Activated T-helper 17 cell treated with anti-CD3 and anti-CD28 coated beads, Interleukin-2, amount 50 U/mL, for 72 hours (primary cell): ENCODE data around the gene PIP5KL1. TPM values are rescaled to one million over a fixed set of nuclear protein-coding genes. Genes with fewer than 3 reads are reported as not detected.

Experiments used
- ATAC-seq: fragments of 150-1000 bp; cut with Tn5 transposase; replicated peaks from 2 replicates; pipeline ENCODE4 v1.10.0; 2021; ENCODE audit warnings: mild to moderate bottlenecking, moderate library complexity
- H3K27ac Mint-ChIP-seq: one replicate; pipeline ENCODE4 v1.8.0; 2022; ENCODE audit warnings: mixed read lengths
- H3K27me3 Mint-ChIP-seq: one replicate; pipeline ENCODE4 v1.8.0; 2022; ENCODE audit warnings: mixed read lengths
- H3K36me3 Mint-ChIP-seq: one replicate; pipeline ENCODE4 v1.8.0; 2022; ENCODE audit warnings: low read depth, mild to moderate bottlenecking, mixed read lengths
- H3K4me1 Mint-ChIP-seq: one replicate; pipeline ENCODE4 v1.8.0; 2022; ENCODE audit warnings: mixed read lengths
- H3K4me3 Mint-ChIP-seq: one replicate; pipeline ENCODE4 v1.8.0; 2022; ENCODE audit warnings: mild to moderate bottlenecking, mixed read lengths
- H3K9me3 Mint-ChIP-seq: one replicate; pipeline ENCODE4 v1.8.0; 2022; ENCODE audit warnings: mixed read lengths
- total RNA-seq, 2 donors: library from RNA; stranded (reverse); gene quantifications; one replicate each; pipeline ENCODE4 v1.2.3, GENCODE V29; 2022

PIP5KL1 gene
- total RNA-seq, 2 donors from 2014 or later, result 2.6 to 3.7 TPM

GRCh38 chr9:127937056-127937387, 6.4 kb upstream of the PIP5KL1 start:
- Mint-ChIP-seq H3K4me1 (peaks cover 33% of the 10 kb centered on the region), H3K4me3 (peak overlapping the region; percentile 91), H3K27ac (peak overlapping the region; percentile 92), H3K36me3 (peaks cover 54% of the 10 kb centered on the region), H3K27me3 (no peaks in the 10 kb centered on the region), H3K9me3 (no peaks in the 10 kb centered on the region)
- no peak for ATAC-seq

DNA sequence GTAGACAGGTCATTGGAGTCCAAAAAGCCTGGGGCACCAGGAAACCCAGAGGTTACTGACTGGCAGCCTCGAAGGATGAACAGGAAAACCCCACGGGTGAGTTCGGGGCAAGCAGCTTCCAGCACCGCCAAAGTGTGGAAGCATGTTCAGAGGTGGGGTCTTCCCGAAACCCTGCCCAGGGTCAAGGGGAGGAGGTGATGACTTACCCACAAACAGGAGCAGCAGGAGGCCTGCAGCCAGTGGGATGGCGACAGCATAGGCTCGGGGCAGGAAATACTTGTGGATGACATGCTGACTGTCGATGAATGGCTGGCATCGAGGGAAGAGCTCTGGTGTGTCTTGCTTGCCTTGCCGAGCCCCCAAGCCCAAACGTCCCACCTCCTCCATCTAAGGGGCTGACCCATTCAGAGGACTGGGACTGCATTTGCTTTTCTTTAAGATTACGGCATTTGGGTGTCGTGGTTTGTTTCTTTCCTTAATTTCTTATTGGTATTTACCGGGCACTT, 5.8 kb upstream of the PIP5KL1 start:
- Mint-ChIP-seq H3K36me3 (peaks cover 54% of the 10 kb centered on the region), H3K27me3 (no peaks in the 10 kb centered on the region), H3K4me3 (peak overlapping the region; percentile 91), H3K4me1 (peaks cover 35% of the 10 kb centered on the region), H3K27ac (peak overlapping the region; percentile 92), H3K9me3 (no peaks in the 10 kb centered on the region)
- ATAC-seq, result no peak

- Mint-ChIP-seq H3K36me3 (peaks cover 50% of the 10 kb centered on the region), H3K27me3 (no peaks in the 10 kb centered on the region), H3K9me3 (no peaks in the 10 kb centered on the region), H3K27ac (peak overlapping the region; percentile 92), H3K4me3 (peak overlapping the region; percentile 91), H3K4me1 (peaks cover 38% of the 10 kb centered on the region)
- ATAC-seq, result peak; percentile 20
Observed at GRCh38 chr9:127935765-127936221, 5.2 kb upstream of the PIP5KL1 start.

- H3K36me3 Mint-ChIP-seq, result peaks cover 45% of the 10 kb centered on the region
- no peaks in the 10 kb centered on the region for H3K9me3 Mint-ChIP-seq
- H3K27me3 Mint-ChIP-seq, result no peaks in the 10 kb centered on the region
- peaks cover 38% of the 10 kb centered on the region for H3K4me1 Mint-ChIP-seq
- H3K4me3 Mint-ChIP-seq, result peak overlapping the region; percentile 91
- H3K27ac Mint-ChIP-seq, result peak overlapping the region; percentile 92
- ATAC-seq, result no peak
Observed at GRCh38 chr9:127934986-127935385, 4.4 kb upstream of the PIP5KL1 start.

DNA sequence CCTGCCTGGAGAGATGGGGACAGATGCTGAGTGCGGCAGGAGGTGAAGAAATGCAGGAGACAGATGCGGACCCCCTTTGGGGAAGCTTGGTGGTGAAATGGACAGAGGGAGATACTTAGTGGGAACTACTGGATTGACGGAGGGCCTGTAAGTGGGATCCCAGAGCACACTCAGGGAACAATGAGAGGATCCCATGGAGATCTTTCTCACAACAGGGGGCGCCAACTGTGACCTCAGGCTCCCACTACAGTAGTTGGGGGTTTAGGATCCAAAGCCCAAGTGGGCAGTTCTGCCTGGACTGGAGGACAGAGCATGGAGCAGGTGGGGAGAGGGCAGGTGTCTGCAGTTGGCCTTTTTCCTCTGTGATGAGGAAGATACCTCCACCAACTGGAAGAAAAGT, 3.7 kb upstream of the PIP5KL1 start:
- no peak overlapping the region for H3K4me3 Mint-ChIP-seq
- no peaks in the 10 kb centered on the region for H3K9me3 Mint-ChIP-seq
- no peak for ATAC-seq
- no peaks in the 10 kb centered on the region for H3K27me3 Mint-ChIP-seq
- peaks cover 45% of the 10 kb centered on the region for H3K36me3 Mint-ChIP-seq
- peak overlapping the region; percentile 15 for H3K27ac Mint-ChIP-seq
- H3K4me1 Mint-ChIP-seq, result peaks cover 38% of the 10 kb centered on the region

- H3K9me3 Mint-ChIP-seq, result no peaks in the 10 kb centered on the region
- peaks cover 28% of the 10 kb centered on the region for H3K4me1 Mint-ChIP-seq
- H3K4me3 Mint-ChIP-seq, result peak overlapping the region; percentile 70
- H3K27ac Mint-ChIP-seq, result no peak overlapping the region
- no peaks in the 10 kb centered on the region for H3K27me3 Mint-ChIP-seq
- H3K36me3 Mint-ChIP-seq, result peaks cover 29% of the 10 kb centered on the region
- peak; percentile 34 for ATAC-seq
Observed at GRCh38 chr9:127931092-127931881, 710 bp upstream of the PIP5KL1 start.

GRCh38 chr9:127929625-127929979, 975 bp downstream of the PIP5KL1 start:
- H3K27me3 Mint-ChIP-seq, result no peaks in the 10 kb centered on the region
- no peak overlapping the region for H3K27ac Mint-ChIP-seq
- H3K9me3 Mint-ChIP-seq, result no peaks in the 10 kb centered on the region
- peak overlapping the region; percentile 70 for H3K4me3 Mint-ChIP-seq
- H3K36me3 Mint-ChIP-seq, result peaks cover 14% of the 10 kb centered on the region
- no peak for ATAC-seq
- peaks cover 19% of the 10 kb centered on the region for H3K4me1 Mint-ChIP-seq

DNA sequence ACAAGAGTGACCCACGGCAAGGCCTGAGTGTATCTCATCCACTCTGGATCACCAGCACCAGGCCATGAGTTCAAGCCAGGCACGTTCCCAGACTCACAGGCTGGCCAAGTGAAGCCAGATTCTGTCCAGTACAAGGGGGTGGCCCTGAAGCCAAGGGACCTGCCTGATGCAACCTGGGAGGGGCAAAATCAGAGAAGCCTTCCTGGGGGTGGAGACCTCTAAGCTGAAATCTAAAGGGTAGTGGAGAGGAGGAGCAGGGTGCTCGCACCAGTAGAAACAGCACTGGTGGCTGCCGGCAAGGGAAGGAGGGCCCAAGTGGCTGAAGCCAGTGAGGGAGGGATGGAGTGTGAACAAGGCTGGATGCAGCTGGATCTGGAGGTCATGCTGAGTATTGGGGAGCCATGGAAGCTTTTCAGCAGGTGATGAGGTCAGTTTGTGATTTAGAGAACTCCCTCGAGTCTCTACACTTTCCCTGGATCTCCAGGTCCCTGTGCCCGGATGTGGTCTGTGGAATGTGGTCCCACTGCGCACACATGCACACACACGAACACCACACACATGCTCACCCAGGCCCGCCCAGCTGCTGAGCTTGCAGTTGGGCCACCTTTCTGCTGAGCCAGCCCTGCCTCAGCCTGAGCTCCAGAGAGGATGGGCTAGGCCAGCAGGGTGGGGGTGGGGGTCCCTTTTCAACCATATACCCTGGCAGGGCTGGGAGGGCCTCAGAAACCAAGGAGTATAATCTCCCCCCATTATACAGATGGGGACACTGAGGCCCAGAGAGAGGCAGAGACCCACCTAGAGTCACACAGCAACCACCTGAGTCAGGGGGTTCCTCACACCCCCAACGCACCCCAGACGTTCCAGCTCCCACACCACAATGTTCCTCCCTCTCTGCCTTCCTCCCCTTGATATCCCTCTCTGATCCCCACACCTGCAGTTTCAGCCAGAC, 1.6 kb downstream of the PIP5KL1 start:
- Mint-ChIP-seq H3K27me3 (no peaks in the 10 kb centered on the region), H3K4me3 (peak overlapping the region; percentile 44), H3K36me3 (peaks cover 9% of the 10 kb centered on the region), H3K4me1 (peaks cover 15% of the 10 kb centered on the region), H3K9me3 (no peaks in the 10 kb centered on the region), H3K27ac (no peak overlapping the region)
- no peak for ATAC-seq

DNA sequence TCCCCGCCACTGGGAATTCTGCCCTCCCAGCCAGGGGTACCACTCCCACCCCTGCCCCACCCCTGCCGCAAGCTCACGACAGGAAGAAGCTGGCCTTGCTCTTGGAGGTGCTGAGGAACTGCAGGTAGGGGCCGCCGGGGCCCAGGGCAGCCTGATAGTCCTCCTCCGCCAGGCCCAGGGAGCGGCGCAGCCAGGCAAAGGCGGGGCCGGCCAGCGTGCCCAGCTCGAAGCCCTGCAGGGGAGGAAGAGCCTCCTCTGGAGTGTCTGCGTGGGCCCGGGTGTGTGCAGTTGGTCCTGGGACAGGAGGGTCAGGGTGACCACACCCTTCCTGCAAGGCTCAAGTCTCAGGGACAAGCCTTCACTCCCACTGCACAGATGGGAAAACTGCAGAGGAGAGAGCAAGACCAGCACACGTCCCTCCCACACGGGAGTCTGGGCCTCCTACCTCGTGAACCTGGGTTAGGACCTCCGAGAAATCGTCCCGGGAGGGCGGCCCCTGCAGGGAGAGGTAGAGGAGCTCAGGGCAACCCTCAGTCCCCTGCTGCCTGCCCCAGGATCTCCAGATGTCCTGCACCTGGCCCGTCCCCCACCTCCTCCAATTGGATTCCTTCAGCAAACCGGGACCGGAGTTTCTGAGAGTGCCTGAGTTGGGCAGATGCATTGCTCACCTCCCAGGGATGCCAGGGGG, 2.4 kb downstream of the PIP5KL1 start:
- Mint-ChIP-seq H3K9me3 (no peaks in the 10 kb centered on the region), H3K4me1 (peaks cover 13% of the 10 kb centered on the region), H3K27ac (no peak overlapping the region), H3K36me3 (peaks cover 3% of the 10 kb centered on the region), H3K4me3 (peak overlapping the region; percentile 44), H3K27me3 (no peaks in the 10 kb centered on the region)
- ATAC-seq, result no peak

GRCh38 chr9:127927201-127927987, 3.2 kb downstream of the PIP5KL1 start:
- H3K4me3 Mint-ChIP-seq, result peak overlapping the region; percentile 61
- ATAC-seq, result peak; percentile 51
- no peaks in the 10 kb centered on the region for H3K27me3 Mint-ChIP-seq
- H3K36me3 Mint-ChIP-seq, result no peaks in the 10 kb centered on the region
- H3K4me1 Mint-ChIP-seq, result peaks cover 10% of the 10 kb centered on the region
- no peak overlapping the region for H3K27ac Mint-ChIP-seq
- no peaks in the 10 kb centered on the region for H3K9me3 Mint-ChIP-seq

DNA sequence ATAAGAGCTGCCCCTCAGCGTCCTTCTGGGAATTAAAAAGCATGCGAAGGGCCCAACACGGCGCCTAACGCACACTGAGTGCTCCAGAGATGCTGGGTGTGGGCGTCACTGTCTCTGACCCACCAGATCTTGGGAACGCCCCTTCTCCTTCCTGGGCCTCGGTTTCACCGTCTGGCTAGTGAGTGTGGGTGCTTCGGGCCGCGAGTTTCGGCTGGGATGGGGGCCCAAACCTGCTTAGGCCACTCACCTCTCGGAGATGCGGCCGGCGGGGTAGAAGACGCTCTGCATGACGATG, 3.7 kb downstream of the PIP5KL1 start:
- peak; percentile 7 for ATAC-seq
- Mint-ChIP-seq H3K4me3 (peak overlapping the region; percentile 61), H3K27me3 (no peaks in the 10 kb centered on the region), H3K27ac (no peak overlapping the region), H3K9me3 (no peaks in the 10 kb centered on the region), H3K36me3 (no peaks in the 10 kb centered on the region), H3K4me1 (peaks cover 10% of the 10 kb centered on the region)

DNA sequence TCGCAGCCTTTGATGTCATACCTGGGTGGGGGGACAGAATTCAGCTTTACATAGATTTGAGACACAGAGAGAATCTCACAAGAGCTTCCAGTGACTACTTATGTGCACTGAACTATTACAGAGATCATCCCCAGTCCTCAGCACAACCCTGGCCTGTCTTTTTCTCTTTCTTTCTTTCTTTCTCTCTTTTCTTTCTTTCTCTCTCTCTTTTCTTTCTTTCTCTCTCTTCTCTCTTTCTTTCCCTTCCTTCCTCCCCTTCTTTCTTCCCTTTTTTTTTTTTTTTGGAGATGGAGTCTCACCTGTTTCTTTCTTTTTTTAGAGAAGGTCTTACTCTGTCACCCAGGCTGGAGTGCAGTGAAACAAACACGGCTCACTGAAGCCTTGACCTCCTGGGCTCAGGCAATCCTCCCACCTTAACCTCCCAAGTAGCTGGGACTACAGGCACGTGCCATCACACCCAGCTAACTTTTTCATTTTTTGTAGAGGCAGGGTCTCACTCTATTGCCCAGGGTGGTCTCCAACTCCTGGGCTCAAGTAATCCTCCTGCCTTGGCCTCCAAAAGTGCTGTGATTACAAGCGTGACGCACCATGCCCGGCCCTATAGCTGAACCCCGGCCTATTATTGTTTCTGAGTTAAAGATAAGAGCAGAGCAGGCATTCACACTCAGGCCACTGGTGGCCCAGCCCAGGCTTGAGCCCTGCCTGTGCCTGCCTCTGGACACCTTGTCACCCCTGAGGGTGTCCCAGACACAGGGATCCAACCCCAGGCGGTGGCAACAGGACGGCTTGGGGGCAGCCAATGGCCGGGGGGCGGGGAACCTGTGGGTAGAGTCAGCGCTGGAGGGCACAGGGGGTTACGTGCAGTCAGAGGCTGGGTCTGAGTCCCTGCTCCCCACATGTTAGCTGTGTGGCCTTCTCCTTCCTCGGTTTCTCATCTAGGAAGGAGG, 4.3 kb downstream of the PIP5KL1 start:
- ATAC-seq, result no peak
- peaks cover 5% of the 10 kb centered on the region for H3K4me1 Mint-ChIP-seq
- no peaks in the 10 kb centered on the region for H3K36me3 Mint-ChIP-seq
- H3K27me3 Mint-ChIP-seq, result no peaks in the 10 kb centered on the region
- peak overlapping the region; percentile 61 for H3K4me3 Mint-ChIP-seq
- no peaks in the 10 kb centered on the region for H3K9me3 Mint-ChIP-seq
- no peak overlapping the region for H3K27ac Mint-ChIP-seq
